K562 (cell line): ENCODE measurements around the gene CELF6. TPM values are rescaled to one million over a fixed set of nuclear protein-coding genes. Genes with fewer than 3 reads are reported as not detected.

Source experiments
- BRD4 ChIP-seq: fragments of 200-600 bp; sonication (generic); IDR thresholded peaks from 2 replicates; pipeline ENCODE4 v1.6.1; 2017; ENCODE audit warnings: inconsistent platforms
- ETS2 ChIP-seq: IDR thresholded peaks from 2 replicates; pipeline ENCODE4 v1.6.1; 2016; ENCODE audit warnings: borderline replicate concordance, missing genetic modification characterization, mild to moderate bottlenecking, moderate library complexity, missing compliant biosample characterization; ENCODE audit not compliant: poor library complexity, severe bottlenecking
- HSF4 ChIP-seq: fragments of 250-450 bp; sonication (Bioruptor Pico); IDR thresholded peaks from 2 replicates; pipeline ENCODE4 v2.1.2; 2022; ENCODE audit warnings: mild to moderate bottlenecking, moderate library complexity, borderline replicate concordance
- MXI1 ChIP-seq: IDR thresholded peaks from 2 replicates; pipeline ENCODE4 v1.6.1; 2011; ENCODE audit warnings: low read depth, mild to moderate bottlenecking, improper control_type of control experiment, low read length
- NFE2 ChIP-seq: IDR thresholded peaks from 2 replicates; pipeline ENCODE4 v1.6.1; 2014; ENCODE audit warnings: antibody characterized with exemption, low read depth
- PRPF4 ChIP-seq: fragments of 200-400 bp; formaldehyde crosslinking; IDR thresholded peaks from one replicate; pipeline ENCODE4 v1.6.1; 2017; ENCODE audit warnings: low read length, low read depth, mild to moderate bottlenecking; ENCODE audit not compliant: insufficient read depth, poor library complexity, severe bottlenecking
- RBM17 ChIP-seq: fragments of 200-400 bp; formaldehyde crosslinking; IDR thresholded peaks from 2 replicates; pipeline ENCODE4 v1.6.1; 2017; ENCODE audit warnings: low read depth, mild to moderate bottlenecking, low read length, borderline replicate concordance
- SAFB2 ChIP-seq: fragments of 200-400 bp; formaldehyde crosslinking; IDR thresholded peaks from 2 replicates; pipeline ENCODE4 v1.6.1; 2018; ENCODE audit warnings: borderline replicate concordance, low read length, low read depth, moderate library complexity; ENCODE audit not compliant: severe bottlenecking
- STAG1 ChIP-seq: sonication (generic); formaldehyde crosslinking; IDR thresholded peaks from 2 replicates; pipeline ENCODE4 v1.5.0; 2020; ENCODE audit warnings: missing genetic modification reagents, borderline replicate concordance
- ZNF584 ChIP-seq: fragments of 200-800 bp; sonication (Bioruptor generic); IDR thresholded peaks from 2 replicates; pipeline ENCODE4 v1.6.1; 2016; ENCODE audit warnings: low read depth, mild to moderate bottlenecking, missing genetic modification characterization, missing compliant biosample characterization
- ZNF79 ChIP-seq: fragments of 250-450 bp; sonication (Bioruptor Pico); IDR thresholded peaks from 2 replicates; pipeline ENCODE4 v1.4.0; 2020; ENCODE audit warnings: low read depth, mild to moderate bottlenecking, moderate library complexity
- polyA plus RNA-seq, 8 experiments: library from polyadenylated mRNA; depleted of rRNA in 4 of 8; stranded (reverse) in 5 of 8; unstranded in 3 of 8; fragments of >200 nt; fragmentation: Nextera tagmentation in 2 of 8; fragmentation: Illumina TruSeq in 1 of 8; extraction: Ambion mirVana in 2 of 8; extraction: Trizol in 1 of 8; gene quantifications; 2 replicates each; pipeline versions ENCODE4 v1.2.1 to v1.2.3, GENCODE V29; 2011 to 2014; ENCODE audit warnings: inconsistent platforms in 1 of 8, missing spikeins in 1 of 8
- total RNA-seq, 7 experiments: library from RNA; depleted of rRNA in 6 of 7; stranded (reverse); fragments of >200 nt in 6 of 7; fragmentation: Illumina TruSeq in 2 of 7; extraction: Trizol in 2 of 7; gene quantifications; 2 replicates each; pipeline versions ENCODE4 v1.2.1 to v1.2.3, GENCODE V29; 2011 to 2021; ENCODE audit warnings: low replicate concordance in 1 of 7
- TF ChIP-seq, protein P1 (sequence below): fragments of 450-650 bp; IDR thresholded peaks from 2 replicates; pipeline ENCODE4 v1.6.1; 2018; ENCODE audit warnings: mild to moderate bottlenecking, low read depth; ENCODE audit not compliant: partially characterized antibody
- TF ChIP-seq, protein P2 (sequence below): fragments of 250-450 bp; sonication (Bioruptor Pico); IDR thresholded peaks from 2 replicates; pipeline ENCODE4 v1.4.0; 2020; ENCODE audit warnings: borderline replicate concordance
- TF ChIP-seq, protein P3 (sequence below): fragments of 250-450 bp; sonication (Bioruptor Pico); IDR thresholded peaks from 2 replicates; pipeline ENCODE4 v1.5.0; 2020; ENCODE audit warnings: mild to moderate bottlenecking
- TF ChIP-seq, protein P4 (sequence below): fragments of 450-650 bp; formaldehyde crosslinking; IDR thresholded peaks from 2 replicates; pipeline ENCODE4 v1.4.0; 2020; ENCODE audit warnings: mild to moderate bottlenecking, moderate library complexity
- TF ChIP-seq, protein P5 (sequence below), 2 experiments: fragments of 250-450 bp in 1 of 2; fragments of 450-650 bp in 1 of 2; sonication (Bioruptor Pico) in 1 of 2; IDR thresholded peaks; 2 replicates each; pipeline versions ENCODE4 v1.6.1 to v1.8.0; 2016 to 2021; ENCODE audit warnings: mild to moderate bottlenecking in 2 of 2, moderate library complexity in 2 of 2, missing compliant biosample characterization in 1 of 2, missing genetic modification characterization in 1 of 2
- TF ChIP-seq, protein P6 (sequence below): sonication (generic); formaldehyde crosslinking; IDR thresholded peaks from 2 replicates; pipeline ENCODE4 v1.8.1; 2023; ENCODE audit warnings: mild to moderate bottlenecking, missing genetic modification reagents, moderate library complexity

CELF6 gene
- total and polyA plus RNA-seq, 9 of the 15 experiments (the other 6 are each of a cell fraction or from before 2014, with no cell fraction given): 0.01 to 0.11 TPM; not detected in 7

DNA sequence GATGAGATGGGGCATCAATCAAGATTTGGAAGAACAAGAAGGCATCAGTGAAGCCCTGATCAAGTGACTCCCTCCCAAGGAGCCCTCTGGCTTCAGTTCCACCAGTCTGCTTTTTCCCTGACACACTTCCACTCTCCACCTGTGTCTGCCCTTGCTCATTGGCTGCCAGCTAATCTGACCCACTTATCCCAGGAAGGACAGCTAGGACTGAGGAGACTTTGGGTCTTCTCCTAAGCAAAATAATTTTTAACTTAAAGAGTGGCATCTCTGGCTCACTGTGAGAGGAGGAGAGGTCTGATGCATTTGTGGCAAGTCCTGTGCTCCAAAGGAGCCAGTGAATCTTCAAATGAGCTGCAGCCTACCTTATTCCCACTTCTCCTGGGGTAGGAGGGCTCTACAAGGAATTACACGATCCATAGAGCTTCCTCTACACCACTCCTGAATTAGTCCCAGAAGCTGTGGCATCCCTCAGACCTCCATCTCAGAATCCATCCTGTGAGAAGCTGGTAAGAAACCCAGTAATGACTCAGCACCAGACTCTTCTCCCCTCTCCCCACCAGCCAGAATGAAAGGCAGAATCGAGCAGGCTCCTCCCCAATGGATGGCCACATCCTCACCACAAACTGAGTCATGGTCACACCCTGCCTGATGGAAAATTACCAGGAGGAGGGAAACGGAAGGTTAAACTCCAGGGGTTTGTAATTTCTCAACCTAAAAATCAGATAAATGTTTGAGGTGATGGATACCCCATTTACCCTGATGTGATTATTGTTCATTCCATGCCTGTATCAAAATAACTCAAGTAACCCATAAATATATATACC is 82.7 kb downstream of the CELF6 start (continued):
- TF ChIP-seq NFE2: peak; percentile 99
- no peak for TF ChIP-seq ETS2 (tag)
- TF ChIP-seq PRPF4: no peak
- TF ChIP-seq BRD4: 0 out of 2 replicates have a peak, but pooled peaks have one; percentile 27
- TF ChIP-seq, protein P1, sequence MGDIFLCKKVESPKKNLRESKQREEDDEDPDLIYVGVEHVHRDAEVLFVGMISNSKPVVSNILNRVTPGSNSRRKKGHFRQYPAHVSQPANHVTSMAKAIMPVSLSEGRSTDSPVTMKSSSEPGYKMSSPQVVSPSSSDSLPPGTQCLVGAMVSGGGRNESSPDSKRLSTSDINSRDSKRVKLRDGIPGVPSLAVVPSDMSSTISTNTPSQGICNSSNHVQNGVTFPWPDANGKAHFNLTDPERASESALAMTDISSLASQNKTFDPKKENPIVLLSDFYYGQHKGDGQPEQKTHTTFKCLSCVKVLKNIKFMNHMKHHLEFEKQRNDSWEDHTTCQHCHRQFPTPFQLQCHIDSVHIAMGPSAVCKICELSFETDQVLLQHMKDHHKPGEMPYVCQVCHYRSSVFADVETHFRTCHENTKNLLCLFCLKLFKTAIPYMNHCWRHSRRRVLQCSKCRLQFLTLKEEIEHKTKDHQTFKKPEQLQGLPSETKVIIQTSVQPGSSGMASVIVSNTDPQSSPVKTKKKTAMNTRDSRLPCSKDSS: no peak
- TF ChIP-seq, protein P2, sequence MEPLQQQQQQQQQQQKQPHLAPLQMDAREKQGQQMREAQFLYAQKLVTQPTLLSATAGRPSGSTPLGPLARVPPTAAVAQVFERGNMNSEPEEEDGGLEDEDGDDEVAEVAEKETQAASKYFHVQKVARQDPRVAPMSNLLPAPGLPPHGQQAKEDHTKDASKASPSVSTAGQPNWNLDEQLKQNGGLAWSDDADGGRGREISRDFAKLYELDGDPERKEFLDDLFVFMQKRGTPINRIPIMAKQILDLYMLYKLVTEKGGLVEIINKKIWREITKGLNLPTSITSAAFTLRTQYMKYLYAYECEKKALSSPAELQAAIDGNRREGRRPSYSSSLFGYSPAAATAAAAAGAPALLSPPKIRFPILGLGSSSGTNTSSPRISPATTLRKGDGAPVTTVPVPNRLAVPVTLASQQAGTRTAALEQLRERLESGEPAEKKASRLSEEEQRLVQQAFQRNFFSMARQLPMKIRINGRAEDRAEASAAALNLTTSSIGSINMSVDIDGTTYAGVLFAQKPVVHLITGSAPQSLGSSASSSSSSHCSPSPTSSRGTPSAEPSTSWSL (CRISPR knock-in tag): no peak
- TF ChIP-seq, protein P3, sequence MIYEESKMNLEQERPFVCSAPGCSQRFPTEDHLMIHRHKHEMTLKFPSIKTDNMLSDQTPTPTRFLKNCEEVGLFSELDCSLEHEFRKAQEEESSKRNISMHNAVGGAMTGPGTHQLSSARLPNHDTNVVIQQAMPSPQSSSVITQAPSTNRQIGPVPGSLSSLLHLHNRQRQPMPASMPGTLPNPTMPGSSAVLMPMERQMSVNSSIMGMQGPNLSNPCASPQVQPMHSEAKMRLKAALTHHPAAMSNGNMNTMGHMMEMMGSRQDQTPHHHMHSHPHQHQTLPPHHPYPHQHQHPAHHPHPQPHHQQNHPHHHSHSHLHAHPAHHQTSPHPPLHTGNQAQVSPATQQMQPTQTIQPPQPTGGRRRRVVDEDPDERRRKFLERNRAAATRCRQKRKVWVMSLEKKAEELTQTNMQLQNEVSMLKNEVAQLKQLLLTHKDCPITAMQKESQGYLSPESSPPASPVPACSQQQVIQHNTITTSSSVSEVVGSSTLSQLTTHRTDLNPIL (CRISPR knock-in tag): no peak
- no peak for TF ChIP-seq ZNF79 (CRISPR knock-in tag)
- TF ChIP-seq, protein P4, sequence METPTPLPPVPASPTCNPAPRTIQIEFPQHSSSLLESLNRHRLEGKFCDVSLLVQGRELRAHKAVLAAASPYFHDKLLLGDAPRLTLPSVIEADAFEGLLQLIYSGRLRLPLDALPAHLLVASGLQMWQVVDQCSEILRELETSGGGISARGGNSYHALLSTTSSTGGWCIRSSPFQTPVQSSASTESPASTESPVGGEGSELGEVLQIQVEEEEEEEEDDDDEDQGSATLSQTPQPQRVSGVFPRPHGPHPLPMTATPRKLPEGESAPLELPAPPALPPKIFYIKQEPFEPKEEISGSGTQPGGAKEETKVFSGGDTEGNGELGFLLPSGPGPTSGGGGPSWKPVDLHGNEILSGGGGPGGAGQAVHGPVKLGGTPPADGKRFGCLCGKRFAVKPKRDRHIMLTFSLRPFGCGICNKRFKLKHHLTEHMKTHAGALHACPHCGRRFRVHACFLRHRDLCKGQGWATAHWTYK (CRISPR knock-in tag): no peak
- no peak for TF ChIP-seq STAG1 (CRISPR knock-in tag)
- TF ChIP-seq, protein P5, sequence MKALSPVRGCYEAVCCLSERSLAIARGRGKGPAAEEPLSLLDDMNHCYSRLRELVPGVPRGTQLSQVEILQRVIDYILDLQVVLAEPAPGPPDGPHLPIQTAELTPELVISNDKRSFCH (CRISPR knock-in tag; IDR thresholded peaks at IDR 0.05): 0 out of 2 replicates have a peak, but pooled peaks have one; percentile 18
- TF ChIP-seq, protein P5 (tag; IDR thresholded peaks at IDR 0.05): no peak
- TF ChIP-seq, protein P6, sequence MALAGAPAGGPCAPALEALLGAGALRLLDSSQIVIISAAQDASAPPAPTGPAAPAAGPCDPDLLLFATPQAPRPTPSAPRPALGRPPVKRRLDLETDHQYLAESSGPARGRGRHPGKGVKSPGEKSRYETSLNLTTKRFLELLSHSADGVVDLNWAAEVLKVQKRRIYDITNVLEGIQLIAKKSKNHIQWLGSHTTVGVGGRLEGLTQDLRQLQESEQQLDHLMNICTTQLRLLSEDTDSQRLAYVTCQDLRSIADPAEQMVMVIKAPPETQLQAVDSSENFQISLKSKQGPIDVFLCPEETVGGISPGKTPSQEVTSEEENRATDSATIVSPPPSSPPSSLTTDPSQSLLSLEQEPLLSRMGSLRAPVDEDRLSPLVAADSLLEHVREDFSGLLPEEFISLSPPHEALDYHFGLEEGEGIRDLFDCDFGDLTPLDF (CRISPR knock-in tag): no peak
- 0 out of 2 replicates have a peak, but pooled peaks have one; percentile 12 for TF ChIP-seq MXI1
- TF ChIP-seq HSF4 (CRISPR knock-in tag): no peak
- no peak for TF ChIP-seq ZNF584
- no peak for TF ChIP-seq SAFB2
- TF ChIP-seq RBM17: no peak
